Stimulated activated effector memory CD8-positive, alpha-beta T cell treated with anti-CD3 and anti-CD28 coated beads, Interleukin-12 subunit alpha, Interleukin-12 subunit beta, amount 100 ng/mL, for 72 hours (primary cell): ENCODE measurements around the gene TREML4.

Source experiments
- ATAC-seq: fragments of 150-1000 bp; cut with Tn5 transposase; 2 replicates; pipeline ENCODE4 v1.10.0; 2021
- DNase-seq, 2 donors: peaks; one replicate each; pipeline ENCODE4 v3.0.0; 2021 to 2022; ENCODE audit warnings: low spot score in 2 of 2
- H3K27ac Mint-ChIP-seq: one replicate; pipeline ENCODE4 v1.8.0; 2022; ENCODE audit warnings: mild to moderate bottlenecking, mixed read lengths
- H3K36me3 Mint-ChIP-seq: one replicate; pipeline ENCODE4 v1.8.0; 2022; ENCODE audit warnings: mild to moderate bottlenecking, mixed read lengths
- H3K4me1 Mint-ChIP-seq: one replicate; pipeline ENCODE4 v1.8.0; 2022; ENCODE audit warnings: mixed read lengths
- H3K4me3 Mint-ChIP-seq: one replicate; pipeline ENCODE4 v1.8.0; 2022; ENCODE audit warnings: mild to moderate bottlenecking, mixed read lengths
- H3K9me3 Mint-ChIP-seq: one replicate; pipeline ENCODE4 v1.8.0; 2022; ENCODE audit warnings: mixed read lengths

The TREML4 gene

DNA sequence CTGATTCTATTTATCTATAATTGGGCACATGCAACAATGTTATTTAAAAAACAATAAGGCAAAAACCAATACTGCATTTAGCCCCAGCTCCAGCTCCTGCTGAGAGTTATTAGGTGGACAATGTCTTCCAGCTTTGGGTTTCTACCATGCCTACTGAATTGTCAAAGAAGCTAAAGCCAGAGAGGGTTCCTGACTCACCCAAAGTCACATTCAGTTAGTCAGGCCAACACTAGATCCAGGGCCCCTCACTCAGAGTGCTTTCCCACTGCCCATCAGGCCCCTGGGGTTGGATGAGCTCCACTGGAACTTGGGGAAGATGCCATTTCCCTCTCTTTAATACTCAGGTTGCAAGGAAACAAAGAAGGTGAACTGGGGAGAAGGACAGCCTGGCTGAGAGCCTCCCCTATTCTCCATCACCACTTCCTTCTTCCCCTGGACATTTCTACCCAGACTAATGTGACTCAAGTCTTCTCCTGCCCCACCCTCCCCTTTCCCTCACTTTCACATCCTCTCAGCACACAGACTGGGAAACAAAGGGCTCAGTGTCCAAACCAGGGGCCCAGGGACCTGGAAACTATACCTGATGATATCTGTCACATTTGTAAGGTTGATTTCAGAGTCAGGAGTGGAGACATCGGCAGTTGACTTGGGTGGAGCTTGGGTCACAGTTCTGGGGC, 52.4 kb downstream of the TREML4 start:
- Mint-ChIP-seq H3K27ac (no peak overlapping the region), H3K36me3 (no peaks in the 10 kb centered on the region), H3K4me3 (no peak overlapping the region), H3K4me1 (peaks cover 7% of the 10 kb centered on the region), H3K9me3 (no peaks in the 10 kb centered on the region)
- peak in 1 of 2 donors; percentile 42 for DNase-seq
- no peak for ATAC-seq

- peaks cover 19% of the 10 kb centered on the region for H3K4me1 Mint-ChIP-seq
- ATAC-seq: no peak
- H3K4me3 Mint-ChIP-seq: no peak overlapping the region
- H3K9me3 Mint-ChIP-seq: no peaks in the 10 kb centered on the region
- H3K36me3 Mint-ChIP-seq: no peaks in the 10 kb centered on the region
- DNase-seq: no peak
- H3K27ac Mint-ChIP-seq: no peak overlapping the region
Measured at GRCh38 chr6:41283600-41283999, 55.5 kb downstream of the TREML4 start.

DNA sequence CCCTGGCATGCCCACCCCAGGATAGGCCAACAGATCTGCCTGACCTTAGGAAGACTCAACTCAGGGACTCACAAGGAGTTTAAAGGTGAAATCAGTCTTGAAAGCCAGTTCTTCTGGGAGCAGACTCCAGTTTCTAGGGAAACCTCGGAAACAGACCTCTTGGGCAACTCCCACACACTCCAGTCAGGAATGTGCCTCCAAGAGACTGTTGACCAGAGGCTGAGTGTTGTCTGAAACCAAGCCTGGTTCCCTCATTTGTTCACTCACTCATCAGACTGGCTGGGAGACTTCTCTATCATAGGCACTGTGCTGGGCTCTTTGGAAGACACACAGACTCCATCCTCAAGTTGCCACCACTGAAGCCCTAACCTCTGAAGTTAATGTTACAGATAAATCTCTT, 56.6 kb downstream of the TREML4 start:
- peak in 1 of 2 donors; percentile 34 for DNase-seq

GRCh38 chr6:41286544-41287346, 58.6 kb downstream of the TREML4 start, which contains the start of gene TREM1:
TREM1 (minus strand) TSS chr6:41286682; CDS start chr6:41286655, 27 bp downstream.
- peak within 1 kb of the TSS; percentile 48 for H3K27ac Mint-ChIP-seq
- ATAC-seq (peak; percentile 46), DNase-seq (peak in 1 of 2 donors; percentile 40)
- H3K4me3 Mint-ChIP-seq: no peak within 1 kb of the TSS
- H3K36me3 Mint-ChIP-seq: no peaks in the 10 kb centered on the region
- H3K4me1 Mint-ChIP-seq: peaks cover 13% of the 10 kb centered on the region
- H3K9me3 Mint-ChIP-seq: no peaks in the 10 kb centered on the region

More for the DNA sequence above, 56.6 kb downstream of the TREML4 start:
- Mint-ChIP-seq H3K4me3 (no peak overlapping the region), H3K4me1 (peaks cover 13% of the 10 kb centered on the region), H3K27ac (no peak overlapping the region), H3K9me3 (no peaks in the 10 kb centered on the region), H3K36me3 (no peaks in the 10 kb centered on the region)
- no peak for ATAC-seq

- Mint-ChIP-seq H3K27ac (peak overlapping the region; percentile 65), H3K4me3 (no peak overlapping the region), H3K4me1 (peaks cover 13% of the 10 kb centered on the region), H3K9me3 (no peaks in the 10 kb centered on the region), H3K36me3 (no peaks in the 10 kb centered on the region)
- DNase-seq: no peak
- peak; percentile 81 for ATAC-seq
Measured at GRCh38 chr6:41288030-41288753, 60.0 kb downstream of the TREML4 start.
